Stimulated activated CD4-positive, alpha-beta T cell treated with anti-CD3 and anti-CD28 coated beads, Interleukin-2, amount 100 ng/mL, for 24 hours (primary cell): Measurements from ENCODE around the gene DENND5A.
A peak's percentile ranks its signal among the peaks of the same experiment; 100 is the strongest.
"Not testable (repeated sequence)": the region's sequence is repeated elsewhere in the genome, so short reads cannot be mapped to it uniquely, and the experiment has no call there.

Experiments used
- DNase-seq, 2 donors: peaks; one replicate each; pipeline ENCODE4 v3.0.0-alpha.2; 2020

The DENND5A gene

DNA sequence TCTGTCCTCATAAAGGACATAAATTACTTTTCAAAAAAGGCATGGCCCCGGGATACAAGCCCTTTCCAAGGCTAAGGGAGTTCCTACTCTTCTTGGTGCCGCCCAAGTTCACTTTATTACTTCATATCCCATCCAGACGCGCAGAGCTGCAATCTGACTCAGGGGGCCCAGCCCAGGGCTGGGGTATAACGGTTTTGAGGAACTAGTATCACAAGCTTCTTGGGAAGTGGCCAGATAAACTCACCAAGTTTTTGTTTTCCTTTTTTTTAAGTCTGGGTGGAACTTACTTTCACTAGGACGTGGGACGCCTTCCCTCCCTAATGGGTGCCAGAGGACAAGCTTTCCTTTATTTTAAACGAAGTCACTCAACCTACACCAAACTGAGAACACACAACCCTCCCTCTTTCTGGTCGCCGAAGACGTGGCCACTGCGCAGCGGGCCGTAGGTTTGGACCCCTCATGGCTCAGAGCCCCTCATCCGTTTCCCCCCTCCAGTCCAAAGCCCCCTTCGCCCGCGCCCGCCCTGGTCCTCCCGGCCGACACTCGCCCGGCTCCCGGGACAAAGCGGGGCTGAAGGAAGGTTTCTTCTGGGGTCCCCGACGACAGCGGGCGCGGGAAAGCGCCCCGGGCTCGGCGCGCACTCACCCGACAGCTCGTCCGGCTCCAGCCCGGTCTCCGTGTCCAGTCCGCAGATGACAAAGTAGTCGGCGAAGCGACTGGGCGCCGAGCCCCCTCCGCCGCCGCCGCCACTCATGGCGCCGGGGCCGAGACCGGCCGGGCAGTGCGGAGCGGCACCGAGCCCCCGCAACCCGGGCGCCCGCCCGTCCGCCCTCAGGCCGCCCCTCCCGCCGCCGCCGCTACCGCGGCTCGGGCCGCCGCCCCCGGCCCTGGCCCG is 587 bp downstream of the DENND5A start:
- DNase-seq = peak; percentile 52 to 61

DNA sequence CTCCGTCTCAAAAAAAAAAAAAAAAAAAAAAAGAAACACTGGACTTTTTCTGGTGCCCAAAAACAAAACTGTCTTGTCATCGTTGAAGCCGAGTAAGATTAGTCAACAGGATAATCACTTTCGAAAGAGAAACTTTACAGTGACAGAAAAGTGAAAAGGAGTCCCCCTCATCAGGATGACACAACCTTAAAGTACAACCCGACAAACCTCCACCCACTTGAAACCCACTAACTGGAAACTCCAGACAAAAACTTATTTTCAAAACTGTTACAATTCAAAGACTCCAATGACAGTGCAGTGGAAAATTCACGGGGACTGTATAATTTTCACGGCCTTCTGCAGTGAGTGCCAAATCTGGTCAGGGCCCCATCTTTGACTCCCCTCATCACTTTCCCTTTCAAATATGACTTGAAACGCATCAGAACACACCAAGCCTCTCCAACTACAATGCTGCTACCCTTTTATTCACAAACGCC is 1.3 kb downstream of the DENND5A start:
- peak; percentile 45 to 66 for DNase-seq

- DNase-seq = not testable (repeated sequence)
Measured at GRCh38 chr11:9260838-9261146, 4.4 kb downstream of the DENND5A start.

DNA sequence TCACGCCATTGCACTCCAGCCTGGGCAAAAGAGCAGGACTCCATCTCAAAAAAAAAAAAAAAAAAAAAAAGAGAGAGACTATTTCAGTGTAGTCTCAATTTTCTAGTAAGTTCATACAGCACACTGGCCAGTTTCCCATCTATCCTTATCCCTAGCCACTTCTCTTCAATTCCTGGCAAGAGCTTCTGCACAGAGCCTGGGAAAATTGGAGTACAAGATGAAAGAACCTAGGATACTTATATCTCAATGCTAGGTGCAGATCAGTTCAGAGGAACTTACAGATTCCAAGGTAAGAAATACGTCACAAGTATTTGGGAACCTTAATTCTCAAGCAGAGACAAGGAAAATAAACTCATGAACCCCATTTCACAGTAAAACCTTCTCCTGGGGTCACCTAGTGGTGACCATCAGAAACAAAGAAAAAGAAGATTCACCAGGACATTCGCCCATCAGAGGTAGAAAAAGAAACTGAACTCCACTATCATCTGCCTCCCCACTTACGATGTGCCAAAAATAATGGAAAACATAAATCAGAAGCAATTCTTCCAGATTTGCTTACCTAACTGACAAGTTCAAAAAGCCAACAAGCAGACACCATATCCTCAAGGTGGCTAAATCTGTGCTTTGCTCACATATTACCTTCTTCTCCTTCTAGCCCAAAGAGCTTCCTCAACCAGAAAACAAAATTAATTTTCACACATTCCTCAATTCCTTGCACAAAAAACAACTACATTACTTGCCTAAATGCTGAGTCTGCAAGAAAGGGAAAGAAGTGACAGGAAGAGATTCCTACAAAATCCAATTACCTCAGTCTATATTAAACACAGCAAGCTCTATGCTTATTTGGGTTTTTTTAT is 4.9 kb downstream of the DENND5A start:
- no peak for DNase-seq

DNA sequence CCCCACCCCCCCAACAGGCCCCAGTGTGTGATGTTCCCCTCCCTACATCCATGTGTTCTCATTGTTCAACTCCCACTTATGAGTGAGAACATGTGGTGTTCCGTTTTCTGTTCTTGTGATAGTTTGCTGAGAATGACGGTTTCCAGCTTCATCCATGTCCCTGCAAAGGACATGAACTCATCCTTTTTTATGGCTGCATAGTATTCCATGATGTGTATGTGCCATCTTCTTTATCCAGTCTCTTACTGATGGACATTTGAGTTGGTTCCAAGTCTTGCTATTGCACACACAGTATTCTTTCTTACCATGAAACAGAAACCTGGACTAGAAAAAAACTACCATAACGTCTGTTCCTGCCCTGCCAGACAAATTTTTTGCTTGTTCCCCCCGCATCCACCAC is 6.9 kb downstream of the DENND5A start:
- not testable (repeated sequence) for DNase-seq

- DNase-seq = no peak
Measured at GRCh38 chr11:9254416-9254815, 10.7 kb downstream of the DENND5A start.

DNA sequence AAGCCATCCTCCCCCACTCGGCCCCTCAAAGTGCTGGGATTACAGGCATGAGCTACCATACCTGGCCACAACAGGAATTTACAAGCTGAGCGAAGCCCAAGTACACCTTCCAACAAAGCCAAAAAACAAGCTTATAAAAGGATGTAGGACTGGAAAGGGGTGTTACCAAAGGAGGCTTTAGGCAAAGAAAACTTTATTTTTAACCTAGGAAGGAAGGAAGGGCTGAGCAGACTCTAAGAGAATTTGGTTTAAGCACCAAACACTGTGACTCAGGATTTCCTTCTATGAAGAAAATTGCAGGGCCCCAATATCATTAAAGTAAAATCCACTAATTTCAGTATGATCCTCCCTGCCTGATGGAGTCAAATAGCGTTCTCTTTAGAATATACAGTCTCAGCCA is 12.1 kb downstream of the DENND5A start:
- DNase-seq = no peak

- DNase-seq = no peak
Measured at GRCh38 chr11:9251311-9251710, 13.8 kb downstream of the DENND5A start.

- DNase-seq = peak; percentile 20 to 43
Measured at GRCh38 chr11:9250139-9250582, 15.0 kb downstream of the DENND5A start.

DNA sequence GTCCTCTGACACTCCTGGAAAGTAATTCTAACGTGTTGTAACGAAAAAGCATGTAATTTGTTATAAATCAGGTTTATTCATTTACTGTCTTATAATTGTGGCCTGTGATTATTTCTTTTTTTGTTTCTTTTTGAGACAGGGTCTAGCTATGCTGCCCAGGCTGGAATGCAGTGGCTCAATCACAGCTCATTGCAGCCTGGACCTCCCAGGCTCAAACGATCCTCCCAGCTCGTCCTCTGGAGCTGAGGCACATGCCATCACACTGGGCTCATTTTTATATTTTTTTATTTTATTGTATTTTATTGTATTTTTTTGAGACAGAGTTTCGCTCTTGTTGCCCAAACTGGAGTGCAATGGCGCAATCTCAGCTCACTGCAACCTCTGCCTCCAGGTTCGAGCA is 15.9 kb downstream of the DENND5A start:
- DNase-seq = no peak

DNA sequence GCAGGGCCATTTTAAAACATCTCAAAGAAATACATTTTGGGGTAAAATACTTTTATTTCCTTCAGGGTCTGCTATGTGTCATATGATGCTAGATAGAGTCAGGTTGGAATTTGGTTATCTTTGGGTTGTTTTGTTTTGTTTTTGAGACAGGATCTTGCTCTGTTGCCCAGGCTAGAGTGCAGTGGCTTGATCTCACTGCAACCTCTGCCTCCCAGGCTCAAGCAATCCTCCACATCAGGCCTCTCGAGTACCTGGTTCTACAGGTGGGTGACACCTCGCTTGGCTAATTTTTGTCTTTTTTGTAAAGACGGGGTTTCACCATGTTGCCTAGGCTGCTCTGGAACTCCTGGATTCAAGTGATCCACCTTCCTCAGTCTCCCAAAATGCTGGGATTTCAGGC is 17.3 kb downstream of the DENND5A start:
- no peak for DNase-seq

DNA sequence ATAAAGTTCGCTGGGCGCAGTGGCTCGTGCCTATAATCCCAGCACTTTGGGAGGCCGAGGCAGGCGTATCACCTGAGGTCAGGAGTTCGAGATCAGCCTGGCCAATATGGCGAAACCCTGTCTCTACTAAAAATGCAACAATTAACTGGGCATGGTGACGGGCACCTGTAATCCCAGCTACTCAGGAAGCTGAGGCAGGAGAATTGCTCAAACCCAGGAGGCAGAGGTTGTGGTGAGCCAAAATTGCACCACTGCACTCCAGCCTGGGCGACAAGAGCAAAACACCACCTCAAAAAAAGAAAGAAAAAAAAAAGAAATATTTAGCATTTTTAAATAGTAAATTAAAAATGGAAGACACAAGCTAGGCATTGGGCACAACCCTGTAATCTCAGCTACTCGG is 28.9 kb downstream of the DENND5A start:
- DNase-seq = not testable (repeated sequence)

- DNase-seq = no peak
Measured at GRCh38 chr11:9232482-9232881, 32.7 kb downstream of the DENND5A start.

DNA sequence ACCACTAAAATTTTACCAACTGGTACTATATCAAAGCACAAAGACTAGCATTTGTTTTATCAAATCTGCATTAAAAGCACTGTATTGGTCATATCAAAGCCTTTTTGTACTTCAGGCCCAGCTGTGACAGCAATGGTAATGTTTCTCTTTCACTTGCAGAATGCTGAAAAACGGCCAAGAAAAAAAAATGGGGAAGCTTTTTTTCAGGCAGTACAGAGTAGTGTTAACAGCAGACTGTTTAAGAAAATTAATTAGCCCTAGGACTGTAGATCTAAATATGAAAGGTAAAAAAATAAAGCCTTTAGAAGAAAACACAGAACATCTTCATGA is 33.3 kb downstream of the DENND5A start:
- DNase-seq = no peak

DNA sequence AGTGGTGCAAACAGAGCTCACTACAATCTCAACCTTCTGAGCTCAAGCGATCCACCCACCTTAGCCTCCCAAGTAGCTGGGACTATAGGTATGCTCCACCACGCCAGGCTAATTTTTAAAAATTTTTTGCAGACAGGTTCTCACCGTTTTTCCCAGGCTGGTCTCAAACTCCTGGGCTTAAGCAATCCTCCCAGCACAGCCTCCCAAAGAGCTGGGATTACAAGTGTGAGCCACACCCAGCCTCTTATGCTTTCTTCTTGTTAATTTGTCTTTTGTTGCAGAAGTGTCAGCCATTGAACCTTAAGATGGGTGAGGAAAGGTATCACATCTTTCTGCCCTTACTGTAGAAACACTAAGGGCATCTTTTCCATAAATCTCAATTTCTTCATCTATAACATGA is 34.9 kb downstream of the DENND5A start:
- DNase-seq = no peak

- DNase-seq = no peak
Measured at GRCh38 chr11:9228091-9228490, 37.1 kb downstream of the DENND5A start.

GRCh38 chr11:9225748-9226298 is 39.3 kb downstream of the DENND5A start:
- DNase-seq = no peak

DNA sequence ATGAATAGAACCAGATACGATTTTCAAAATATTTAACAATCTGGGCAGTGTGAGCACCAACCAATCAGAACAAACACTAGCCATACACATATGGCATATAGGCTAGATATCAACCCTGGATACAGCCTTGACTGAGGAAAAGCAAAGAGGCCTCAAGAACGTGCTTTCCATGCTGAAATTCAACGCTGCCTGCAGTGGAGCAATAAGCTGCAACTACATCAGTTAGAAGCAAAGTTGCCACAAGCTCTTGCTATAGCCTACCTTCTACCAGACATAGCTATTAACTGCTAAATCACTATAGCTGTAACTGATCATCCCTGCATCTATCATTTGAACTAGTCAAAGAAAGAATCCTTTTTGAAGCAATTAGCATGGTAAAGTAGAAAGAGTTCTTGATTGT is 42.5 kb downstream of the DENND5A start:
- no peak for DNase-seq

GRCh38 chr11:9220853-9221252 is 44.3 kb downstream of the DENND5A start:
- not testable (repeated sequence) for DNase-seq

DNA sequence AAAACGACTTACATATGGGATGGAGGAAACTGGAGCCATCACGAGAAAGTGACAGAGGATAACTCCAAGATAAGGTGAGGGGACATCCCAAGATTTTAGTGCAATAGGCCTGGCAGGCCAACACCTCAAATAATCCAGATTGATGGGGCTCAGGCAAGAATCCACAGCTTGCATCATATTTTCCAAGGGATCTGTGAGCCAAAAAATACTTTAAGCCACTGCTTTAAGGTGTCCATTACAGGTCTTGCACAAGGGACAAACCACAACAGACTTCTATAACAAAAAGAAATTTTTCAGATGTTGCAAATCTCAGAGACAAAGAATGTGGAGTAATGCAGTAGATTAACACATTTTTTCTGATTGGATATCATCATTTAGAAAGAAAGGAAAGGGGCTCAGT is 45.6 kb downstream of the DENND5A start:
- no peak for DNase-seq

DNA sequence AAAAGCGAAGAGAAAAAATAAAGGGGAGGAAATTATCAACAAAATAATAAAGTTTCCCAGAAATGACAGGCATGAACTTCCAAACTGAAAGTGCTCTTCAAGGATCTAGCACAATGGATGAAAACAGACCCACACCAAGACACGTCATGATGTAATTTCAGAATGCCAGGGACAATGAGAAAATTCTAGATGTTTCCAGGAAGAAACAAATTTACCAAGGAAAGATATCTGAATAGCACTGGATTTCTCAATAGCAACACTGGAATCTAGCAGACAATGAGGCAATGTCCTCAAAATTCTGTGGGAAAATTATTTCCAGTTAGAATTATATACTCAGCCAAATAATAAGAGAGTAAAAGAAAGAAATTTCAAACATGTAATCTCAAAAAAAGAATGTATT is 46.0 kb downstream of the DENND5A start:
- DNase-seq = no peak

DNA sequence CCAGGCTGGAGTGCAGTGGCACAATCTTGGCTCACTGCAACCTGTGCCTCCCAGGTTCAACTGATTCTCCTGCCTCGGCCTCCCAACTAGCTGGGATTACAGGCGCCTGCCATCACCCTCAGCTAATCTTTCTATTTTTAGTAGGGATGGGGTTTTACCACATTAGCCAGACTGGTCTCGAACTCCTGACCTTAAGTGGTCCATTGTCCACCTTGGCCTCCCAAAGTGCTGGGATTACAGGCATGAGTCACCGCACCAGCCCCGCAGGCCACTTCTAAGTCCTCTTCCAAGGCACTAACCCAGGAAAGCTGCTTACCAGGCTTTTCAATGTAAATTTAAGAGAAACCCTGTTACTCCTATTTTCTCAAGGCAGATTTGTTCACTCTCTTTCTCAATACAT is 50.4 kb downstream of the DENND5A start:
- no peak for DNase-seq

DNA sequence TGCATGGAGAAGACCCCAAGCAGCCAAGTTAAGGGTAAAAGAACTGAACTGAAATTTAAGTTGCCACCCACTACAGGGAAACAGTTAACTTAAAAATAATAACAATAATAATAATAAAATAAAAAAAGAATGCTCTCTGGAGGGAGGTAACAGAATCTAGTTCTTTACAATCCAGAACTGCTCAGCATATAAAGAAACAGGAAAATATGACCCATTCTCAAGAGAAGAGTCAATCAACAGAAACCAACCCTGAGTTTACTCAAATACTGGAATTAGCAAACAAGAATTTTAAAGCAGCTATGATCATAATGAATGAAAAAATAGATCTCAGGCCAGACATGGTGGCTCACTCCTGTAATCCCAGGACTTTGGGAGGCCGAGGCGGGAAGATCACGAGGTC is 53.8 kb downstream of the DENND5A start:
- no peak for DNase-seq

DNA sequence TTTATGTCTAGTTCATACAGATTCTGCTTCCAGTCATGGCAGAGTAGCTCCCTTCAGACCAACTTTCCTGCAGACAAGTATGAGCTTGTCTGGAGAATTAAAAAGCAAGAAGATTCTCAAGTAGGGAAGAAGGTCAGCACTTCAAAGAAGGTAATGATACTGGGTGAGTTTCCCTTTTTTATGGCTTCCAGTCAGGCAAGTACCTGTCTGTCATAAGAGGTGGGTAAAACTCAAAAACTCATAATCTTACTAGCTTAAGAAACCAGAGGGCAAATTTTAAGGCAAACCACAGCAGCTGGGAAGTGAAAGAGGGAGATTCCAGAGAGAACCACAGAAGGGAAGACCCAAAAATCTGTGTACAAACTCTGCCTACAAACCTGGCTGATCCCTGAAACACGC is 54.2 kb downstream of the DENND5A start:
- DNase-seq = no peak
